MM.1S (cell line): ENCODE results near the gene OAS1.

Source experiments
- EZH2 ChIP-seq: fragments of 300-600 bp; sonication (generic); optimal IDR thresholded peaks from 2 replicates; pipeline ENCODE3; 2017; ENCODE audit warnings: low read depth, mild to moderate bottlenecking, antibody characterized with exemption, low read length, mixed read lengths
- EZH2phosphoT487 ChIP-seq: fragments of 300-600 bp; sonication (generic); IDR thresholded peaks from 2 replicates; pipeline ENCODE4 v1.6.1; 2018; ENCODE audit warnings: antibody characterized with exemption, low read length
- TF ChIP-seq, protein P1 (sequence below): fragments of 300-600 bp; sonication (generic); IDR thresholded peaks from 2 replicates; pipeline ENCODE4 v1.5.1; 2016; ENCODE audit warnings: antibody characterized with exemption, low read length, mixed read lengths

- TF ChIP-seq, protein P1, sequence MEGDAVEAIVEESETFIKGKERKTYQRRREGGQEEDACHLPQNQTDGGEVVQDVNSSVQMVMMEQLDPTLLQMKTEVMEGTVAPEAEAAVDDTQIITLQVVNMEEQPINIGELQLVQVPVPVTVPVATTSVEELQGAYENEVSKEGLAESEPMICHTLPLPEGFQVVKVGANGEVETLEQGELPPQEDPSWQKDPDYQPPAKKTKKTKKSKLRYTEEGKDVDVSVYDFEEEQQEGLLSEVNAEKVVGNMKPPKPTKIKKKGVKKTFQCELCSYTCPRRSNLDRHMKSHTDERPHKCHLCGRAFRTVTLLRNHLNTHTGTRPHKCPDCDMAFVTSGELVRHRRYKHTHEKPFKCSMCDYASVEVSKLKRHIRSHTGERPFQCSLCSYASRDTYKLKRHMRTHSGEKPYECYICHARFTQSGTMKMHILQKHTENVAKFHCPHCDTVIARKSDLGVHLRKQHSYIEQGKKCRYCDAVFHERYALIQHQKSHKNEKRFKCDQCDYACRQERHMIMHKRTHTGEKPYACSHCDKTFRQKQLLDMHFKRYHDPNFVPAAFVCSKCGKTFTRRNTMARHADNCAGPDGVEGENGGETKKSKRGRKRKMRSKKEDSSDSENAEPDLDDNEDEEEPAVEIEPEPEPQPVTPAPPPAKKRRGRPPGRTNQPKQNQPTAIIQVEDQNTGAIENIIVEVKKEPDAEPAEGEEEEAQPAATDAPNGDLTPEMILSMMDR = no peak
- TF ChIP-seq EZH2 = no peak
- no peak for TF ChIP-seq EZH2phosphoT487
Observed at GRCh38 chr12:112898380-112898779, 8.4 kb upstream of the OAS1 start.
